Measurements from ENCODE around the gene PELO.

Gene PELO

GRCh38 chr5:52794519-52794918 is 6.8 kb downstream of the PELO start:
- ATAC-seq = no peak
- TF ChIP-seq ZFP3 (CRISPR knock-in tag; IDR thresholded peaks at IDR 0.05) (no peak), GLIS3 (CRISPR knock-in tag; IDR thresholded peaks at IDR 0.05) (no peak), BACH2 (CRISPR knock-in tag; IDR thresholded peaks at IDR 0.05; ENCODE audit: borderline replicate concordance) (no peak), ZC3H10 (CRISPR knock-in tag; IDR thresholded peaks at IDR 0.05) (no peak), TSHZ2 (CRISPR knock-in tag; IDR thresholded peaks at IDR 0.05) (no peak), CSRNP3 (CRISPR knock-in tag; IDR thresholded peaks at IDR 0.05) (no peak), RARB (CRISPR knock-in tag; IDR thresholded peaks at IDR 0.05) (no peak), SNAI2 (CRISPR knock-in tag; IDR thresholded peaks at IDR 0.05) (no peak), ISL1 (CRISPR knock-in tag; IDR thresholded peaks at IDR 0.05) (no peak), ESRRG (CRISPR knock-in tag; IDR thresholded peaks at IDR 0.05) (no peak), OSR1 (CRISPR knock-in tag; IDR thresholded peaks at IDR 0.05) (no peak), POU6F1 (CRISPR knock-in tag; IDR thresholded peaks at IDR 0.05; ENCODE audit: borderline replicate concordance, low read depth) (no peak), CREB5 (CRISPR knock-in tag; IDR thresholded peaks at IDR 0.05; ENCODE audit: low read depth) (no peak), ARNTL (CRISPR knock-in tag; IDR thresholded peaks at IDR 0.05; ENCODE audit: borderline replicate concordance, low read depth) (no peak)

GRCh38 chr5:52796031-52796430 is 8.3 kb downstream of the PELO start:
- TF ChIP-seq ZNF70 (CRISPR knock-in tag; IDR thresholded peaks at IDR 0.05) = no peak
- TF ChIP-seq TOX (CRISPR knock-in tag; IDR thresholded peaks at IDR 0.05; ENCODE audit: borderline replicate concordance) = no peak
- TF ChIP-seq PATZ1 (CRISPR knock-in tag; IDR thresholded peaks at IDR 0.05; ENCODE audit: borderline replicate concordance) = no peak
- TF ChIP-seq OSR1 (CRISPR knock-in tag; IDR thresholded peaks at IDR 0.05) = no peak
- TF ChIP-seq ISL1 (CRISPR knock-in tag; IDR thresholded peaks at IDR 0.05) = no peak
- TF ChIP-seq CSRNP3 (CRISPR knock-in tag; IDR thresholded peaks at IDR 0.05) = no peak
- no peak for TF ChIP-seq SNAI2 (CRISPR knock-in tag; IDR thresholded peaks at IDR 0.05)
- TF ChIP-seq PPARA (CRISPR knock-in tag; IDR thresholded peaks at IDR 0.05; ENCODE audit: borderline replicate concordance) = no peak
- TF ChIP-seq POU6F1 (CRISPR knock-in tag; IDR thresholded peaks at IDR 0.05; ENCODE audit: borderline replicate concordance, low read depth) = no peak
- no peak for ATAC-seq
